ENCODE measurements around the gene ACTG1.

Gene ACTG1

DNA sequence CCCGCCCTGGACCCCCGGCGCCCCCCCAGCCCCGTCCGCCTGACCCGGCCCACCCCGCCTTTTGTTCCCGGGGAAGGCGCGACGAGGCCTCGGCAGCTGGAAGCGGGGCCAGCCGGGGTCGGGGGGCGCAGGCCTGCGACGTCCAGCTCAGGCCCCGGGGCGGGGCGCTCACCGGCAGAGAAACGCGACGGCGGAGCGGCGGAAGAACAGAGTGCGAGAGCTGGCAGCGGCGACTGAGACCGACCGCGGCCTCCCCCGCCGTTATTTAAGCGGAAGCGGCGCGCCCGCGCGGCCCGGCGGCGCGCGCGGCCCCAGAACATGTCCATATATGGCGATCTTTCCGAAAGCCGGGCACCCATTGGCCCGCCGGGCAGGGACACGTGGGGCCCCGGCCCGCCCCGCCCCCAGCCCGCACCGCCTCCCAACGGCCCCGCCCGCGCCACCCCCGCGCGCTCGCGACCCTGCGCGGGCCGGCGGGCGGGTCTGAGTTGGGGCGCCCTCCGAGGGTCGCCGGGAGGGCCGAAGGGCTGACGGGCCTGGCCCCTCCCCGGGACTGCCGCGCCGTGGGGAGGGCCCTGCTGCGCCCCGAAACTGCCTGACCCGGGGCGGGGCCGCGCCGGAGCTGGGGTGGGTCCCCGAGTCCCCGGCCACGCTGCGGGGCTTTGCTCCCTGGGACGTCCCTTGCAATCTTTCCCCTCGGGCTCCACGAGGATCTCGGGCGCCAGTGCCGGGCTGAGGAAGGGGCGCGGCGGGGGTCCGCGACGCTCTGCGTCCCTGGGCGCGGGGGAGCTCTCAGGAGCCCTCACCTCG, at the start of gene ACTG1:
Gene ACTG1, minus strand, starts transcription at position 238 of the 810 bp plus-strand sequence. CDS start 445 bp downstream, outside the sequence.
- peak; percentile 64 for DNase-seq

DNA sequence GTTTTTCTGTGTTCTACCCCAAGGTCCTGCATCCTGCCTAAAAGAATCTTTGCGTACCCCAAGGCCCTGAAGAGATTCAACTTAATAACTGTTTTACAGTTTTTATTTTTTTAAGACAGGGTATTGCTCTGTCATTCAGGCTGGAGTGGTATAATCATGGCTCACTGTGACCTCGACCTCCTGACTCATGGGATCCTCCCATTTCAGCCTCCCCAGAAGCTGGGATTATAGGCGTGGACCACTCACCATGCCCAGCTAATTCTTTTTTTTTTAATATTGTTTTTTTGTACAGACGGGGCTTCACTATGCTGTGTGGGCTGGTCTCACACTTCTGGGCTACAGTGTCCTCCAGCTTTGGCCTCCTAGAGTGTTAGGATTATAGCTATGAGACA, 48.9 kb upstream of the ACTG1 start:
- no peak for DNase-seq

- no peak for DNase-seq
These were observed 46.6 kb upstream of the ACTG1 start for GRCh38 chr17:81558941-81559806.

GRCh38 chr17:81558115-81558468, 45.5 kb upstream of the ACTG1 start:
- no peak for DNase-seq

GRCh38 chr17:81557276-81558114, 44.9 kb upstream of the ACTG1 start:
- no peak for DNase-seq

DNA sequence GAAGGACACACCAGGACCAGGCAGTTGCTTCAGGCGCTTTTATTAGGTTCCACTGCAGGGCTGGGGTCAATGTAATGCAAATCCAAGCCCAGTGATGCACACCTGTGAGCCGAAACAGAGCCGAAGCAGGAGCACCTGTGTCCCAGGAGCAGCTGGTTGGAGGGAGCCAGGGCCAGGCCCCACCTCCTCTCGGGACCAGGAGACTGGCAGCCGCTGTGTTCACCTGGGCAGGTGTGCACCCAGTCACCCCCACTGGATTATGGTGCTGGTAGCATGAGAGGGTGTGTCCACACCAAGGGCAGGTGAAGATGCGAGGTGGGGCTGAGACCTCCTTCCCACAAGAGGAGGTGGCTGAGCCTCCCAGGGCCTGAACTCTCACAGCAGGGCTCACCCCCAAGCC, 44.3 kb upstream of the ACTG1 start:
- no peak for DNase-seq

DNA sequence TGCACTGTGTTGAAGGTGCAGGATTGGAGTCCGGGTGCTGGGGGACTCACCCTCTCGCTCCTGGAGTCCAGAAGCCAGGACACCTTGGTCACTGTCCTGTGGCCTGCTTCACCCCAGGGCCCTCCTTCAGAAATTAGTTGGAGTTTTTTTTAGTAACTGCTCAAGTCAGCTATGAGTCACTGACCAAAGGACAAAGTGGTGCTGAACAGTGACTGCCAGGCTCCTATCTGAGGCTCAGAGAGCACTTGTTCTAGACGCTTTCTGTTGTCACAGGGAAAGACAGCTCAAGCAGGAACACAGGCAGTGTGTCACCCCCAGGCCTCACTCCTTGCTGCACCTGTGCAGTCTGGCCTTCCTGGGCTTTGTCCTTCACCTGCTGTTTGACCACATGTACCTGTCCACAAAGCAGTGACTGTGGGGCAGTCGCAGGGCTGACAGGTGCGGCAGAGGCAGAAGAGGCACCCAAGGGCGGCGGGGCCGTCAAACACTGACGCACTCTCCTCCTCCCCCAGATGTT, 43.6 kb upstream of the ACTG1 start:
- no peak for DNase-seq

GRCh38 chr17:81553616-81554181, 41.1 kb upstream of the ACTG1 start:
- DNase-seq = no peak

GRCh38 chr17:81553018-81553615, 40.5 kb upstream of the ACTG1 start:
- DNase-seq = peak; percentile 69

- DNase-seq = no peak
These were observed 39.8 kb upstream of the ACTG1 start, which contains the start of gene FAAP100 for GRCh38 chr17:81552244-81553017. TSS of gene FAAP100 (minus strand) at chr17:81552353. CDS start at chr17:81552330, 23 bp downstream.

DNA sequence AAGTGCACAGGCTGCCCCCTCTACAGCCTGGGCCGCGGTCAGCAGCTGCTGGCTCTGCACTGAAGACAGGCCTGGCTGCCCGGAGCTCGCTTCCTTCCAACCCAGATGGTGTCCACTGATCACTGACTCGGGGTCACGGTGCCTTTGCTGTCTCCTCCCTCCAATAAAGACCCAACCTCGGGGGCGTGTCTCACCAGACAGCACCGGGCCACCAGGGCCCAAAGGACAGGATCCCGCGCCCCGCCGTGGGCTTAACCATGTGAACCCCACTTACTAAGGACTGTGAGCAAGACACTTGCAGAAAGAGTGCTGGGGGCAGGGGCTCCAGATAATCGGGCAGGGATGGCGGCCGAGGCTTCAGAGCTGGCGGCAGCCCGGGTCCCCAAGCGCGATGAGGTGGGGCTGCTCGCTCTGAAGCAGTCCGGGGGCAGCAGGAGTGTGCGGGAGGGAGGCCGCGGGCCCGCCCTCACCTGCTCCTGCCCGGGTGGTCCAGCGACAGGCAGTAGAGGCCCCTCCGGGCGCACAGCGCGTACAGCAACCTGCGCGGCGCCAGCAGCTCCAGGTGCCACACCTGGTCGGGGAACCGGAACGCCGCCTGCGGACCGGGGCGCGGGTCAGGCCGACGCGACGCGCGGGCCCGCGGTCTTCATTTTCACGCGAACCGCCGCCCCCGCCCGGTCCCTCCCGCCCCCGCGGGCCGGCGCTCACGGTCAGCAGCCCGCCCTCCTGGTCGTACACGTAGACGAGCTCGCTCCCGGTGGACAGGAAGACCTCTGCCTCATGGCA, 39.1 kb upstream of the ACTG1 start:
- no peak for DNase-seq

GRCh38 chr17:81550830-81551457, 38.3 kb upstream of the ACTG1 start:
- no peak for DNase-seq

DNA sequence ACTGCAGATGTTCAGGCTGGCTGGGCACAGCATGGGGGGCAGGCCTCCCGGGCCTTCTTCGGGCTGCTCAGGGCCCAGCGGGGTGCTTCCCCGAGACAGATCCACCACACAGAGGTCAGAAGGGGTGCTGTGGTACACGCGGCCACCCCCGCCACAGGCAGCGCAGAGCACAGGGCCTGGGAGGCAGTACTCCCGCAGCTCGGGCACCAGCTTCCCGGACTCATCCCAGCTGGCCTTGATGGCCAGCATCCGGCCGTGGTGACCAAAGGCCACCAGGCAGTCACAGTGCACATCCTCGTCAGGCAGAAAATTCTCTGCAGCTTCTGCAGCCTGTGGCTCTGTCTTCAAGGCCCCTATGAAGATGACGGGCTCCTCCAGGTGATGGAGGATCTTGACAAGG, 37.7 kb upstream of the ACTG1 start:
- DNase-seq = no peak

DNA sequence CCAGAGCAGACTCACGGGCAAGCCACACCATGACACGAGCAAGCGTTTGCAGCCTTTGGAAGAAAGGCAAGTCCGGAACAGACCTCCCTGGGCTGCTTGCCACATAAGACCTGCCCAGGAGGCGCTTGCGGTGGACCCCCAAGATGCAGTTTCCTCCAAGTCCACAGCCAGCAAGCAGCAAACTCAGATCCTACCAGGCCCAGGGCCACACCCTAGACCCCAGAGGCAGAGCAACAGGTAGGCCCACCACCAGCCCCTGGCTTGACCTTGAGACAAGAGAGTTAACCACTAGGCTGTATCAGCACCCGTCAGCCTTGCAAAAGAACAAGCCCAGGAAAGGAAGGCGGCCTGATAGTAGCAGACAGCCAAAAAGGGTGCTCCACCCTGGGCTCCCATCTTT, 37.2 kb upstream of the ACTG1 start:
- no peak for DNase-seq

DNA sequence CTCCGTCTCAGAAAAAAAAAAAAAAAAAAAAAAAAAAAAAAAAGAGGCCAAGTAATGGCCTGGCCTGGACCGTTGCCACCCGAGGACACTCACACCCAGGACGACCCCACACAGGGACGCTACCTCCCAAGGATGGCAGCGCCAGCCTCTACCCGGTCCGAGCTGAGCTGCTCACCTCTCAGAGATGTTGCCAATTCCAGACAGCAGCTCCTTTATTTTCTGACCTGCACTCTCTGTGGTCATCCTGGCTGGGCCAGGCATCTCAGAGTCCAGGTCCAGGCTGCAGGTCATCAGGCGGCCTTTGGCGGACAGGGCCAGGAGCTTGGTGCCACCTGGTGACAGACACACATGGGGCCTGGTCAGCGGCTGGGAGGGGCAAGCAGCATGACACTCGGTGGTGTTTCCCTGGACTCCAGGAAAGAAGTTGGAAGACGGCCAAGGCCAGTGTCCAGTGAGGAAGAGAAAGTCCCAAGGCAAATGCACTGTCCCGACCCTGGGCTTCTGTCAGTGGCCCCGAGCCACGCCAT, 36.5 kb upstream of the ACTG1 start:
- no peak for DNase-seq

GRCh38 chr17:81547614-81547982, 35.0 kb upstream of the ACTG1 start:
- no peak for DNase-seq

DNA sequence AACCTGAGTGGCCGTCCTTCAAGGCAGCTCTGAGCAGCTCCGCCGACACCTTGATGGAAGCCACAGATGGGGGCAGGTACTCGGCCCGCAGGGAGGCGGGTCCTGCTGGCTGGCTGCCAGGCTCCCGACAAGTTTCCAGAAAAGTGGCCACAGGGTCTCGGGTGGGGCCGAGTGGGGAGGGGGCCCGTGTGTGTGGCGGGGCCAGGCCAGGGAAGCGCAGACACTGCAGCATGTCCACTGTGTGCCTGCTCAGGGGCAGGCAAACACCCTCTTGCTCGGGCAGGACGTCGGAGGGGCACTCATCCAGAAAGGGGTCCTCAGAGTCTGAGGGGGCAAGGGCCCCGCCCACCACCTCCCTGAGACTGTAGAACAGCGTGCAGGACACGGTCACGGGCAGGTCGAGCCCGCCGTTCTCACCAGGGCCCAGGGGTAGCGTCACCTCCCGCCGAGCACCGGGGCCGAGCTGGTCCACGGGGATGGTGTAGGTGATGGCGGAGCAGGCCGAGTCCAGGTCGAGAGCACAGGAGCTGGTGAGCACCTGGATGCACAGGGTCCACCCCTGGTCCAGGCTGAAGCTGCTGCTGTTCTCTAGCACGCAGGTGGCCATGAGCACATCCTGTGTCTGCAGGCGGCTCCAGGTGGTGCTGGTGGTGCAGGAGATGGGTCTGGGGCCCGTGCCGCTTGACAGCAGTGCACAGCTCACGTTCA, 34.5 kb upstream of the ACTG1 start:
- no peak for DNase-seq

- no peak for DNase-seq
These were observed 32.8 kb upstream of the ACTG1 start for GRCh38 chr17:81545160-81545949.

Data from SIG-M5 (cell line).